Body of pancreas (tissue), 4 donors: ENCODE data around the gene CUTA.

Source experiments
- POLR2A ChIP-seq, 3 donors: fragments of 450-650 bp; IDR thresholded peaks; one replicate each; pipeline ENCODE4 v1.6.1; 2016; ENCODE audit warnings: antibody characterized with exemption in 3 of 3, mild to moderate bottlenecking in 2 of 3
- TF ChIP-seq, protein P1 (sequence below), 7 experiments: fragments of 450-650 bp in 4 of 7; fragments of 200-600 bp in 3 of 7; sonication (generic) in 3 of 7; IDR thresholded peaks; one replicate each; pipeline ENCODE4 v1.5.1; 2016 to 2019; ENCODE audit warnings: antibody characterized with exemption in 7 of 7

- TF ChIP-seq, protein P1, sequence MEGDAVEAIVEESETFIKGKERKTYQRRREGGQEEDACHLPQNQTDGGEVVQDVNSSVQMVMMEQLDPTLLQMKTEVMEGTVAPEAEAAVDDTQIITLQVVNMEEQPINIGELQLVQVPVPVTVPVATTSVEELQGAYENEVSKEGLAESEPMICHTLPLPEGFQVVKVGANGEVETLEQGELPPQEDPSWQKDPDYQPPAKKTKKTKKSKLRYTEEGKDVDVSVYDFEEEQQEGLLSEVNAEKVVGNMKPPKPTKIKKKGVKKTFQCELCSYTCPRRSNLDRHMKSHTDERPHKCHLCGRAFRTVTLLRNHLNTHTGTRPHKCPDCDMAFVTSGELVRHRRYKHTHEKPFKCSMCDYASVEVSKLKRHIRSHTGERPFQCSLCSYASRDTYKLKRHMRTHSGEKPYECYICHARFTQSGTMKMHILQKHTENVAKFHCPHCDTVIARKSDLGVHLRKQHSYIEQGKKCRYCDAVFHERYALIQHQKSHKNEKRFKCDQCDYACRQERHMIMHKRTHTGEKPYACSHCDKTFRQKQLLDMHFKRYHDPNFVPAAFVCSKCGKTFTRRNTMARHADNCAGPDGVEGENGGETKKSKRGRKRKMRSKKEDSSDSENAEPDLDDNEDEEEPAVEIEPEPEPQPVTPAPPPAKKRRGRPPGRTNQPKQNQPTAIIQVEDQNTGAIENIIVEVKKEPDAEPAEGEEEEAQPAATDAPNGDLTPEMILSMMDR (IDR thresholded peaks at IDR 0.05), result no peak
- no peak for TF ChIP-seq POLR2A (IDR thresholded peaks at IDR 0.05)
These were observed 41.3 kb upstream of the CUTA start for GRCh38 chr6:33459226-33459625.
